ENCODE data around the gene FSTL3. TPM values are rescaled to one million over a fixed set of nuclear protein-coding genes. Genes with fewer than 3 reads are reported as not detected.

Gene FSTL3
- total RNA-seq, 4 donors from 2014 or later, result 105 to 200 (median 133) TPM

GRCh38 chr19:648305-648704, 27.9 kb upstream of the FSTL3 start:
- Histone ChIP-seq H3K9me3 (no peaks in the 10 kb centered on the region), H3K4me1 (no peaks in the 10 kb centered on the region), H3K27ac (no peak overlapping the region), H3K27me3 (no peaks in the 10 kb centered on the region), H3K4me3 (no peak overlapping the region), H3K36me3 (peaks cover 0 to 87% of the 10 kb centered on the region in 2 donors)
- ATAC-seq, result no peak
- no CpG with 5 or more reads among the region's 29 CpGs for WGBS, 2 donors (ENCODE audit: low coverage in 1 of 2)
- TF ChIP-seq CTCF (IDR thresholded peaks at IDR 0.05) (no peak), POLR2A (IDR thresholded peaks at IDR 0.05) (no peak), POLR2AphosphoS5 (IDR thresholded peaks at IDR 0.05) (no peak), EP300 (IDR thresholded peaks at IDR 0.05) (no peak)

- no peaks in the 10 kb centered on the region for H3K27me3 ChIP-seq
- H3K4me3 ChIP-seq, result no peak overlapping the region
- H3K9me3 ChIP-seq, result no peaks in the 10 kb centered on the region
- WGBS, 2 donors (ENCODE audit: low coverage in 1 of 2), result 93% methylated on average over 2 of the region's 53 CpGs; no CpG with 5 or more reads in 1 of the 2 donors
- peaks cover 0 to 7% (median 0%) of the 10 kb centered on the region in 3 donors for H3K4me1 ChIP-seq
- TF ChIP-seq POLR2A (IDR thresholded peaks at IDR 0.05), result no peak
- no peak for TF ChIP-seq POLR2AphosphoS5 (IDR thresholded peaks at IDR 0.05)
- TF ChIP-seq CTCF (IDR thresholded peaks at IDR 0.05), result no peak
- no peak for TF ChIP-seq EP300 (IDR thresholded peaks at IDR 0.05)
- peaks cover 0 to 96% of the 10 kb centered on the region in 2 donors for H3K36me3 ChIP-seq
- no peak overlapping the region for H3K27ac ChIP-seq
- no peak for ATAC-seq
These were observed 27.0 kb upstream of the FSTL3 start for GRCh38 chr19:648904-649801.

- peaks cover 0 to 7% (median 0%) of the 10 kb centered on the region in 3 donors for H3K4me1 ChIP-seq
- peaks cover 0 to 95% of the 10 kb centered on the region in 2 donors for H3K36me3 ChIP-seq
- TF ChIP-seq EP300 (IDR thresholded peaks at IDR 0.05), result no peak
- TF ChIP-seq POLR2A (IDR thresholded peaks at IDR 0.05), result no peak
- no peak for TF ChIP-seq POLR2AphosphoS5 (IDR thresholded peaks at IDR 0.05)
- no peaks in the 10 kb centered on the region for H3K27me3 ChIP-seq
- 80 to 83% methylated on average over 1 to 9 of the region's 11 CpGs for WGBS, 2 donors (ENCODE audit: low coverage in 1 of 2)
- H3K27ac ChIP-seq, result no peak overlapping the region
- H3K9me3 ChIP-seq, result no peaks in the 10 kb centered on the region
- H3K4me3 ChIP-seq, result no peak overlapping the region
- ATAC-seq, result no peak
These were observed 26.1 kb upstream of the FSTL3 start for GRCh38 chr19:650121-650520.

GRCh38 chr19:651114-651818, 24.9 kb upstream of the FSTL3 start:
- H3K27ac ChIP-seq, result no peak overlapping the region
- no peaks in the 10 kb centered on the region for H3K27me3 ChIP-seq
- 97% methylated on average over 7 of the region's 58 CpGs; no CpG with 5 or more reads in 1 of the 2 donors for WGBS, 2 donors (ENCODE audit: low coverage in 1 of 2)
- H3K4me1 ChIP-seq, result peaks cover 0 to 18% (median 0%) of the 10 kb centered on the region in 3 donors
- peaks cover 0 to 96% of the 10 kb centered on the region in 2 donors for H3K36me3 ChIP-seq
- H3K9me3 ChIP-seq, result no peaks in the 10 kb centered on the region
- no peak for TF ChIP-seq CTCF (IDR thresholded peaks at IDR 0.05)
- no peak for TF ChIP-seq EP300 (IDR thresholded peaks at IDR 0.05)
- no peak for TF ChIP-seq POLR2A (IDR thresholded peaks at IDR 0.05)
- TF ChIP-seq POLR2AphosphoS5 (IDR thresholded peaks at IDR 0.05), result no peak
- ATAC-seq, result no peak
- no peak overlapping the region for H3K4me3 ChIP-seq

GRCh38 chr19:651991-652390, 24.2 kb upstream of the FSTL3 start:
- TF ChIP-seq CTCF (IDR thresholded peaks at IDR 0.05), result no peak
- TF ChIP-seq POLR2AphosphoS5 (IDR thresholded peaks at IDR 0.05), result no peak
- no peak for TF ChIP-seq EP300 (IDR thresholded peaks at IDR 0.05)
- TF ChIP-seq POLR2A (IDR thresholded peaks at IDR 0.05), result no peak
- no peaks in the 10 kb centered on the region for H3K27me3 ChIP-seq
- ATAC-seq, result no peak
- peaks cover 0 to 92% of the 10 kb centered on the region in 2 donors for H3K36me3 ChIP-seq
- WGBS, 2 donors (ENCODE audit: low coverage in 1 of 2), result 89% methylated on average over 1 of the region's 24 CpGs; no CpG with 5 or more reads in 1 of the 2 donors
- H3K4me1 ChIP-seq, result peaks cover 0 to 26% (median 5%) of the 10 kb centered on the region in 3 donors
- no peaks in the 10 kb centered on the region for H3K9me3 ChIP-seq
- no peak overlapping the region for H3K4me3 ChIP-seq
- H3K27ac ChIP-seq, result no peak overlapping the region
